ENCODE measurements around the gene POLDIP3. TPM values are rescaled to one million over a fixed set of nuclear protein-coding genes. Genes with fewer than 3 reads are reported as not detected.

Gene POLDIP3
- total RNA-seq, 1 donor from 2014 or later, result 48.0 TPM

DNA sequence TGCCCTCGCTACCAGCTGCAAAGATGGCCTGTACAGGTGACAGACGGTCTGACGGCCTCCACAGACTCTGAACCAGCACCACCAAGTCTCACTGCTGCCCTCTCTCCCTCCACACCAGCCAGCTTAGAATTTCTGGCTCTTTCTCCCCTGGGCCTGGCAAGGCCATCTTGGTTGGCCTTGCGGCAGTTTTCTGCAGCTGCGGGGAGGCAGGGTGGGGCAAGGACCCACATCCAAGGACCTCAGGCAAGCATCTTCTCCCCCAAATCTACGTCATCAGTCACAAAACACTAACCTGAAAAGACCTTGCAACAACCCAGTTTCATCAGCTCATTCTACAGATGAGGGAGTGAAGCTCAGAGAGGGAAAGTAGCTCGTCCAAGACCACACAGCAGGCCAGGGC, 11.7 kb upstream of the POLDIP3 start:
- Mint-ChIP-seq H3K9me3 (ENCODE audit: low read depth) (no peaks in the 10 kb centered on the region), H3K27ac (ENCODE audit: unreplicated experiment) (no peak overlapping the region), H3K4me3 (ENCODE audit: unreplicated experiment) (no peak overlapping the region), H3K36me3 (ENCODE audit: low read depth) (peaks cover 27% of the 10 kb centered on the region), H3K27me3 (ENCODE audit: low read depth) (no peaks in the 10 kb centered on the region), H3K4me1 (ENCODE audit: low read depth) (peaks cover 21% of the 10 kb centered on the region)
- DNase-seq (ENCODE audit: low spot score), result no peak
- TF ChIP-seq, protein P1, sequence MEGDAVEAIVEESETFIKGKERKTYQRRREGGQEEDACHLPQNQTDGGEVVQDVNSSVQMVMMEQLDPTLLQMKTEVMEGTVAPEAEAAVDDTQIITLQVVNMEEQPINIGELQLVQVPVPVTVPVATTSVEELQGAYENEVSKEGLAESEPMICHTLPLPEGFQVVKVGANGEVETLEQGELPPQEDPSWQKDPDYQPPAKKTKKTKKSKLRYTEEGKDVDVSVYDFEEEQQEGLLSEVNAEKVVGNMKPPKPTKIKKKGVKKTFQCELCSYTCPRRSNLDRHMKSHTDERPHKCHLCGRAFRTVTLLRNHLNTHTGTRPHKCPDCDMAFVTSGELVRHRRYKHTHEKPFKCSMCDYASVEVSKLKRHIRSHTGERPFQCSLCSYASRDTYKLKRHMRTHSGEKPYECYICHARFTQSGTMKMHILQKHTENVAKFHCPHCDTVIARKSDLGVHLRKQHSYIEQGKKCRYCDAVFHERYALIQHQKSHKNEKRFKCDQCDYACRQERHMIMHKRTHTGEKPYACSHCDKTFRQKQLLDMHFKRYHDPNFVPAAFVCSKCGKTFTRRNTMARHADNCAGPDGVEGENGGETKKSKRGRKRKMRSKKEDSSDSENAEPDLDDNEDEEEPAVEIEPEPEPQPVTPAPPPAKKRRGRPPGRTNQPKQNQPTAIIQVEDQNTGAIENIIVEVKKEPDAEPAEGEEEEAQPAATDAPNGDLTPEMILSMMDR (IDR thresholded peaks at IDR 0.05), result no peak

DNA sequence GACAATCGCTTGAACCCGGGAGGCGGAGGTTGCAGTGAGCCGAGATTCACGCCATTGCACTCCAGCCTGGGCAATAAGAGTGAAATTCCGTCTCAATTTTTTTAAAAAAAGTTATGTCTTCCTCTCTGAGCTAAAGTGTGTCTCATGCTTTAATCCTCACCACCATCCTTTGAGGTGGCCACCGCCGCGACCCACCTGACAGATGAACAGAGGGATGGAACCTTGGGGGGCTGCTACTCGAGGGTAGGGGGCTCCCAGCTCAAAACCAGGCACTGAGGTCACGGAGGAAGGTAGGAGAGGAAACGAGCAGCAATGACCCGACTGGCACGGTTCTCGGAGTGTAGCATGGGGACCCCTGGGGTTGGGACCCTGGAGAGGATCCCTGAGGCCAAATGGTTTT, 10.7 kb upstream of the POLDIP3 start:
- Mint-ChIP-seq H3K4me3 (ENCODE audit: unreplicated experiment) (no peak overlapping the region), H3K27me3 (ENCODE audit: low read depth) (no peaks in the 10 kb centered on the region), H3K27ac (ENCODE audit: unreplicated experiment) (no peak overlapping the region), H3K9me3 (ENCODE audit: low read depth) (no peaks in the 10 kb centered on the region), H3K4me1 (ENCODE audit: low read depth) (peaks cover 31% of the 10 kb centered on the region), H3K36me3 (ENCODE audit: low read depth) (peaks cover 24% of the 10 kb centered on the region)
- DNase-seq (ENCODE audit: low spot score), result no peak
- TF ChIP-seq, protein P1 (IDR thresholded peaks at IDR 0.05), result no peak

DNA sequence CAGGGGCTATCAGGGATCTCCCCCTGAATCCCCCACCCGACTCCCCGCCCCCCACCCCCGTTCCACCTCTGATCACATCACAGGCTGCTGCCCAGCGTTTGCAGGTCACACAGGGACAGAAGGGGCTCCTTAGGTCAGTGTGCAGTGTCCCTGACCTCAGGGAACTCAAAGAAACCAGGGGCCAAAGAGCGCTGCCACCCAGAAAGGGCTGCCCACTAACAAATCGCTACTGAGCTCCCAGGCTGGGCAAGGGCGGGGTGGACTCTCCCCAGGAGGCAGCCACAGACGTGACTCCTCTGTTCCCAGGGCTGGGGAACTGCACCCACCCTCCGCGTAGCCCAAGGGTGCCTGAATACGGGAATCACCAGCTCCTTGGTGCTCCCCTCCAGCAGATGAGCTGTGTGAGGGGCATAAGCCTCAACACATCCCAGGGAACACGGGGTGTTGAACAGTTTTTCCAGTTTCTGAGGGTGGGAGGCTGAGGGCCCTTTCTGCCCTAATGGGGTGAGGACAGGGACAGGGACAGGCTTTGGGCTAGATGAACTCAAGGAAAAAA, 9.9 kb upstream of the POLDIP3 start:
- Mint-ChIP-seq H3K4me3 (ENCODE audit: unreplicated experiment) (no peak overlapping the region), H3K27ac (ENCODE audit: unreplicated experiment) (peak overlapping the region; percentile 49), H3K36me3 (ENCODE audit: low read depth) (peaks cover 22% of the 10 kb centered on the region), H3K9me3 (ENCODE audit: low read depth) (no peaks in the 10 kb centered on the region), H3K27me3 (ENCODE audit: low read depth) (no peaks in the 10 kb centered on the region), H3K4me1 (ENCODE audit: low read depth) (peaks cover 33% of the 10 kb centered on the region)
- DNase-seq (ENCODE audit: low spot score), result no peak
- TF ChIP-seq, protein P1 (IDR thresholded peaks at IDR 0.05), result no peak

DNA sequence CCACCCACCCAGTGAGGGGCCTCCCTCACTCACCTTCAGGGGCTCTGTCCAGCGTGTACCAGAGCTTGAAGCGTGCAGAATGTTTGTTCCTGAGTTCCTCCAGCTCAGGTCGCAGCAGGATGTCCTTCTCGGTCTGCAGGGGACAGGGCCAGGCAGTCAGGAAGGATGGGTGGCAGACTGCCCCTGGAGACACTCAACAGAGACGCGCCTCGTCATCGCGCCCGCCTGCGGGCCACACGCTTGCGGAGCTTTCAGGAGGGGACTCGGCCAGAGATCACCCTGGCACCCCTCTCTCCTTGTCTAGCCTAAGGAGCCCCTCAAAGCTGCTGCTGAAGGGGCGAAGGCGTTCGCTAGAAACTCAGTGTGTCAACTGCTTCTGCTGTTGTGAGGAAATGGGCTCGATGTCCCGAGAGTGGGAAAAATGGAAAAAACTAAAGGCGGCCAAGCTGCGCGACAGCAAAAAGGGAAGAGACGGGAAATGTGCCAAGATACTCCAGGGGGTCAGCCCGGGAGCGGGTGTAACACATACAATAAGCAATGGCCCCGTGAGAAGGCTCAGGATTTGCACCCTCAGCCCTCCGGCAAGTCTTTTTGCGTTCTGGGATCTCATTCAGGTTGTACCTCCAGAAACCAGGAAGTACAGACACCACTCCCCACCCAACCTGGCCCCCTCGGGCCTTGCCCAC, 9.2 kb upstream of the POLDIP3 start:
- H3K27me3 Mint-ChIP-seq (ENCODE audit: low read depth), result no peaks in the 10 kb centered on the region
- TF ChIP-seq, protein P1 (IDR thresholded peaks at IDR 0.05), result no peak
- H3K36me3 Mint-ChIP-seq (ENCODE audit: low read depth), result peaks cover 20% of the 10 kb centered on the region
- no peak for DNase-seq (ENCODE audit: low spot score)
- H3K4me1 Mint-ChIP-seq (ENCODE audit: low read depth), result peaks cover 33% of the 10 kb centered on the region
- H3K4me3 Mint-ChIP-seq (ENCODE audit: unreplicated experiment), result no peak overlapping the region
- H3K27ac Mint-ChIP-seq (ENCODE audit: unreplicated experiment), result peak overlapping the region; percentile 63
- H3K9me3 Mint-ChIP-seq (ENCODE audit: low read depth), result no peaks in the 10 kb centered on the region

DNA sequence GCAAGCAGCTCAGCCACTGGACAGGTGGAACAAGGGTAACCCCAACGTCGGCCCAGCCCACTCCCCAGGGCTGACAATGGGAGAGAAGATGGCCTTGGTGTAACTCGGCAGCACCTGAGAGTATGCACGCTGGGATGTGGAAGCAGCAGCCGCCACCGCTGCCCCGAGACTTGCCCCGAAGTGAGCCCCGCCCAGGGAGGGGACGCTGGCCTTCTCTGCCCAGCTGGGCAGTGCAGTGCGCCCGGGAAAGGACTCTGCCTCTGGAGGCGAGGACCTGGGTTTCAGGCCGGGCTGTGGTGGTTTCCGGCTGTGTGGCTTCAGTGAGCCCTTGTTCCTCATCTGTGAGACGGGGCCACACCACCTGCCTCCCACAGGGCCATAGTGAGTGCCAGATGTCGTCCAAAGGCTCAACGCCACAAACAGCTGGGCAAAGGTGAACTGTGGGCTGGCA, 8.6 kb upstream of the POLDIP3 start:
- peaks cover 16% of the 10 kb centered on the region for H3K36me3 Mint-ChIP-seq (ENCODE audit: low read depth)
- DNase-seq (ENCODE audit: low spot score), result no peak
- peaks cover 36% of the 10 kb centered on the region for H3K4me1 Mint-ChIP-seq (ENCODE audit: low read depth)
- TF ChIP-seq, protein P1 (IDR thresholded peaks at IDR 0.05), result no peak
- peak overlapping the region; percentile 8 for H3K27ac Mint-ChIP-seq (ENCODE audit: unreplicated experiment)
- H3K4me3 Mint-ChIP-seq (ENCODE audit: unreplicated experiment), result no peak overlapping the region
- H3K9me3 Mint-ChIP-seq (ENCODE audit: low read depth), result no peaks in the 10 kb centered on the region
- H3K27me3 Mint-ChIP-seq (ENCODE audit: low read depth), result no peaks in the 10 kb centered on the region

Data from chondrocyte (in vitro differentiated cells).